SKM-1 treated with dmso at 0.1 percent for 144 hours (cell line): Measurements from ENCODE around the gene INTS6L.
"Not testable (repeated sequence)": the region's sequence is repeated elsewhere in the genome, so short reads cannot be mapped to it uniquely, and the experiment has no call there.

Experiments
- DNase-seq: peaks from one replicate; lab custom pipeline; 2025; ENCODE audit not compliant: unreplicated experiment; lab: John Stamatoyannopoulos, UW

The INTS6L gene

GRCh38 chrX:135522878-135523693 is 2.6 kb downstream of the INTS6L start:
- DNase-seq = no peak

DNA sequence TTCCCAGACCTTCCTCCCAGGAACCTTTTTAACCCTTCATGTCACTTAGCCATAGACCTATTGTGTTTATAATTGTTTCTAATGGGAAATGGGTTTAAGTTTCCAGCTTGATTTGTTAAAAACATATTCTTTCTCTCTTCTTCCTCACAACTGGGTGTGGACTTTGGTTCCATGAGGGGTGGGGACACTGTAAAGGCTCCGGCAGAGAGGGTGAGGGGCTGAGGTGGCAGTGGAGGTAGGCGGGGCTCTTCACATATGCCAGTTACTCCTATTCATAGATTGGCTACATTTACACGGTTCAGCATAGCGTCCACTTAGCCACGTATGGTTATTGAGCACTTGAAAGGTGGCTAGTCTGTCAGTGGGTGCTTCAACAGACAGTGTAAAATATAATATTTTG is 7.8 kb downstream of the INTS6L start:
- no peak for DNase-seq

GRCh38 chrX:135528756-135529155 is 8.3 kb downstream of the INTS6L start:
- DNase-seq = no peak

DNA sequence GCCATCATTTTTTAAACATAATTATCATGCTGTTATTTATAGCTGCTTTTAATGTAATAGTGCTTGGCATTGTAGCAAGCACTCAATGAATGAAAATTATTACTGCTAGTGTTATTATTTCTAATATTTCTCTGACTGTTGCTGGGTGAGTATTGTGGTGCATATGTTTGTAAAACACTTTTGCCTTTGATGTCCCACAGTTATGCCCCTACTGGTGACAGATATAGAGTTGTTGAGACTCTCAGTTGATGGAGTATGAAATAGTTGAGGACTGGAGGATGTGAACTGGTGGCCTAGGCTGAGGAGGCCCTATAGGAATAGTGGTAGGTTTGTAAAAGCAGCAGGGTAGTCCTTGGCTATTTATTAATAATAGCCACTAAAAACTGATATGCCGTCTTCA is 9.6 kb downstream of the INTS6L start:
- DNase-seq = no peak

DNA sequence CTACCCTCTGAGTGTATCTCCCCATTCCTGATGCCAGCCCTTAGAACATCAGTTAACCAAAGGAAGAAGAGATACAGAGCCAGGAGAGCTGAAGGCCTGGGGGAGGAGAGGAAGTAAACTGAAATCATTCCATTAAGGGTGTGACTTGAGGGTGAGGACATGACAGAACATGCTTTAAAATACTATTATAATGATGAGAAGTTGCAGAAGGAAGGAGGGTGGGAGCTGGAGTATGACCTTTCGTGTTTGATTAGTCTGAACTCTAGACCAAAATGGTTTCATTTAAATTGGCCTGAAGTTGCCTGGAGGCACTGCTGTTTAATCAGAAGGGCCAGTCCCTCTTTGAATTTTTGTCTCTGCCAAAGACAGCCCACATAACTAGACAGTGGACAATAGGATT is 11.4 kb downstream of the INTS6L start:
- no peak for DNase-seq

GRCh38 chrX:135535077-135535940 is 14.8 kb downstream of the INTS6L start:
- no peak for DNase-seq

DNA sequence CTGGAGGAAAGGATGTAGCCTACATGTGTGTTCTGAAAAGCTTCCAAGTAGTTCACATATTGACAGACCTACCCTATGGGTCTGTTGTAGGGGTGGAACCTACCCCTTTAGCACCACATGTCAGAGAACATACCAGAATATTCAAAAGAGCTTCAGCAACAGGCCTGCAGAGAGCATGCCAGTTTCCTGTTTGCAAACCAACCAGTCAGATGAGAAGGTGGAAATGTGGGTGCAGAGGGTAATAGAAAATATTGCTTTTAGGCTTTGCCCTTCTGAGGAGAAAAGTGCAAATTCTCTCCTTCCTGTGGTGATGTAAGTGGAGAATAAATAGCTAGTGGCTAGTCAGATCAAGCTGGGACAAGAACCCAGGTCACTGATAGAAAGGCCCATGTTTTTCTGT is 16.4 kb downstream of the INTS6L start:
- DNase-seq = no peak

DNA sequence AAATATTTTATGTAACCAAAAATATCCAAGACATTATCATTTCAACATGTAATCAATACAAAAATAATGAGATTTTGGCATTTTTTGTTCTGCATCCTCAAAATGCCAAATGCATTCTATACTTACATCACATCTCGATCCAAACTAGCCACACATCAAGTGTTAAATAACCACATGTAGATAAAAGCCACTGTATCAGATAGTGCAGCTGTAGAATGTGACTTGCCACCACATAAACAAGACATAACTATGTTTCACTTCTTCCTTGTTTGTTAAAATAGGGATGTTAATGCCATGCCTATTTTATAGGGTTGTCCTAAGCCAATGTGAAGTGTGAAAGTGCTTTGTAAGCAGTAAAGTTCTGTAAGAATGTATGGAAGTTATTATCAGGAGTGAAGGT is 20.9 kb downstream of the INTS6L start:
- DNase-seq = no peak

DNA sequence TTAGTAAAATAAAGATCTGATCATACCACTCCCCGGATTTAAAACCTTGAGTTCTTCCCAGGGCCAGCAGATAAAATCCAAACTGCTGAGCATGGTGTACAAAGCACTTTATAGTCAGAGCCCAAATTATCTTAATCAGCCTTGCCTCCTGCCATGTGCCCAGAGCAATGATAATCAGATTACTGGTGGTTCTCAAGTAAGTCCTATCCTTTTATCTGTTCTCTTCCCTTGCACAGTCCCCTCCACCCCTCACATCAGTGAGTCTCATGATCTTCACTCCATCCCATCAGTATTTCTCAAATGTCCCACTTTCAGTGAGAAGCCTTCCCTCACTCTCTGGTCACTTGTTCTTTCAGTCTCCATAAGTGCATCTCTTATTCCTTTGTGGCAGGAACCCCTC is 22.7 kb downstream of the INTS6L start:
- no peak for DNase-seq

GRCh38 chrX:135543924-135544323 is 23.5 kb downstream of the INTS6L start:
- DNase-seq = no peak

DNA sequence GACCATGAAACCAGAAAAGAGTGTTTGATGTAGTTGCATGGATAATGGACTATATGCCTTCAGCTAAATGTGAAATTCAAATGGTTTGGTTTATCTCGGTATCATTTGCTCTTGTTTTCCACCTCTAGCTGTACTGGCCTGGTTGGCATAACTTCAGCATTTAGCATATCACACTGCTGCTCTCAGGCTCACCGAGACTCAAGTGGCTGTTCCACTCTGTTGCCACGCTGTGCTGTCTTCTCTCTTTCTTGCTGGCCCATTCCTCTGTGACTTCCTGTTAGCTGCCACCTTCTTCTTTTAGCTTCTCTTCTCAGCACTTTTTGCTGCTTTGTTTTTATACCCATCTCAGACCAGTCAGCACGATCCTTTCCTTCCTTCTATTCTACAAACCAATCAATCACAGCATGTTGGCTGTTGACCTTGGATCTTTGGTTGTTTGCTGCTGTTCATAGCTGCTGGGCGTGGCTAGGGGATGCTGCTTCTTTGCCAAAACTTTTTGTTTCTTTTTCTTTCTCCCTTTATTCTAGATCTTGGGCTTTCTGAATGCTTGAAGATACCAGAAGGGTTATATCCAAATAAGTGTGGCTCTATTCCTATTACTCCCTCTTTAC is 24.0 kb downstream of the INTS6L start:
- no peak for DNase-seq

DNA sequence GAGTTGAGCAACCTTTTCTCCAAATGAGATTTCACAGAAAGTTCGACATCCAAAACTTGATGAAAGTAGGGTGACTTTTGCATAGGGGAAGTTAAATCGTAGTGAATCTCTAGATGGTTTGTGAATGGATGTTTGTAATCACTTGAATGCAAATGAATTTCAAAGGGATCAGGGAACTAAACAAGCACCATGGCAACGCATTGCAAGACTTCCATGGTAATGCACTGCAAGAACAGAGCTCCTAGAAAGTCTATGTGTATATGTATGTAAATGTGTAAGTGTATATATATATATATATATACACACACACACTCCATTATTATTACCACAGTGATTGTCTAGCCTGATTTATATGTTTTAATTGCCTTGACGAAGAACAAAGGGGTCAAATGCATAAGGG is 27.3 kb downstream of the INTS6L start:
- no peak for DNase-seq

- DNase-seq = no peak
Observed at GRCh38 chrX:135549519-135549918, 29.1 kb downstream of the INTS6L start.

- peak; percentile 12 for DNase-seq
Observed at GRCh38 chrX:135556055-135556454, 35.6 kb downstream of the INTS6L start.

DNA sequence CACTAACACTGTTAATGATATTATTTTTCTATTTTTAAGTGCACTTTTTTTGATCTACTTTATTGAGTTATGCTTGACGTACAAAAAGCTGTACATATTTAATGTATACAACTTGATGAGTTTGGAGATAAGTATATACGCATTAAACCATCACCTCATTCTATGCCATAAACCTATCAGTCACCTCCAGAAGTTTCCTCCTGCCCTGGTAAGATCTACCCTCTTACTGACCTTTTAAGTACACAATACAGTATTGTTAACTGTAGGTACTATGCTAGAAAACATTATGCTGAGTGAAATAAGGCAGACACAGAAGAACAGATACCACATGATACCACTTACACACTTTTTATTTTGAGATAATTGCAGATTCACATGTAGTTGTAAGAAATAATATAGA is 36.9 kb downstream of the INTS6L start:
- DNase-seq = no peak

DNA sequence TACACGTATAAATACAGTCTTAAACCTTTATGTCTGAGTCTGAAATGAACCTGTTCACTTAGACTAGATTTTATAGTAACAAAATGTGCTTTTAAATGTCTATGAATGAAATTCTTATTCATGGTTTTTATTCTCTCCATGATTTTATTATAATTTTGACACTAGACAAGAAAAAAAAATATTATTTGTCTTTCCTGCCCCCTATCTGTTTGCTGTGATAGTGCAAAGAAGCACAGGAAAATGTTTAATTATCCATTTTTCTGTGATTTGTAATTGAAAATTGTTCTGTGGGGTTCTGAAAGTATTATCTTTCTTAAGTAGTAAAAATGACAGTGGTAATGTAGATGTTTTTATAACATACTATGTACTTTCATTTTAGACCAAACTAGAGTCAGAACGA is 52.0 kb downstream of the INTS6L start:
- DNase-seq = no peak

- DNase-seq = no peak
Observed at GRCh38 chrX:135581496-135581895, 61.0 kb downstream of the INTS6L start.

- no peak for DNase-seq
Observed at GRCh38 chrX:135585153-135585552, 64.7 kb downstream of the INTS6L start.

DNA sequence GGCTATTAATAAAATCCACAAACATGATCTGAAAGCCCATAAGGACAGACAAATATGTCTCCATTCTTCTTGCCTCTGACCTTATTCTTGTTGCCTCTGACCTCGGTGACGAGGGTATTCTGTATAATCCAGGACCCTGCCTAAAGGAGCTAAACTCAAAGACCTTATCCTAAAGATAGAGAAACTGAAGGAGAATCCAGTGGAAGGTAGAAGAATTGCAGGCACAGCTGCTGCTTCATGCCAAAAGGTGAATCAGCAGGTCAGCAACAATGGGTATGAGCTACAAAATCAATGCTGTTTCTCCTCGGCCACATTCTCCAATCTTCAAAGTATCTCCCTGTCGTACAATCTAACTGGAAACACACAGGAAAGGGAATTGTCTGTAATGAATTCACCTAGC is 71.4 kb downstream of the INTS6L start:
- DNase-seq = no peak

DNA sequence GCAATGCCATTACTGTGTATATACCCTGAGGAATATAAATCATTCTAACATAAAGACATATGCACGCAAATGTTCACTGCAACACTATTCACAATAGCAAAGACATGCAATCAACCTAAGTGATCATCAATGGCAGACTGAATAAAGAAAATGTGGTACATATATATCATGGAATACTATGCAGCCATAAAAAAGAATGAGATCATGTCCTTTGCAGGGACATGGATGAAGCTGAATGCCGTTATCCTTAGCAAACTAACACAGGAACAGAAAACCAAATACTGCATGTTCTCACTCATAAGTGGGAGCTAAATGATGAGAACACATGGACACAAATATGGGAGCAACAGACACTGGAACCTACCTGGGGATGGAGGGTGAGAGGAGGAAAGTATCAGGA is 73.6 kb downstream of the INTS6L start:
- not testable (repeated sequence) for DNase-seq

DNA sequence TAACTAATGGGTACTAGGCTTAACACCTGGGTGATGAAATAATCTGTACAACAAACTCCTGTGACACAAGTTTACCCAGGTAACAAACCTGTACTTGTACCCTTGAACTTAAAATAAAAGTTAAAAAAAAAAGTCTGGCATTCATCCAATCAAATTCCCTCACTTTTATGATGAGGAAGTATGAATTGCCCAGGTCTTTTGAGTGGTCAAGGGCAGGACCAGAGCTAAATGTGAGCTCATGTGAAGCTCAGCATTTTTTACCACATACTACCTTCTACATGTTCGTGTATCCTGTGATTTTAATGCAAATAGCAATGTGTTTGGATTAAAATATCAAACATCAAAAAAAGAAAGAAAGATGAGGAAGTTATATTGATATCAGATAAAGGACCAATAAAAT is 74.0 kb downstream of the INTS6L start:
- not testable (repeated sequence) for DNase-seq

DNA sequence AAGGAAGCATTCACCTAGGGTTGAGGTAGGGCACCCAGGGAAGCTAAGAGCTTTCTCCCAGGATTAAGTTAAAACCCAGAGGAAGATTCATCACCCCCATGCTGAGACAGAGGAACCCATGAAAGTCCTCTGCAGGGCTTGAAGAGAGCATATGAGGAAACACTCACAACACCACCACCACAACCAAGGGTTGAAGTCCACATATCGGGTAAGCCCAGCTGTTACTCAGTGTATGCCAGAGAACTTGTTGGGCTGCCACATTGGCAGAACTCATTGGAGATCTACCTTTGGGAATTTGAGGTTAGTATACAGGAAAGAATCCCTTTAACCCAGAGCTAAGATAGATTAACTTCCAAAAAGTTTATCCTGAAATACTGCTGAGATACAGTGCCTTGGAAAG is 75.1 kb downstream of the INTS6L start:
- DNase-seq = no peak
